Adrenal gland (tissue), 5 donors: ENCODE measurements around the gene CBLN1.

Experiments
- POLR2A ChIP-seq, 2 donors: fragments of 450-650 bp; IDR thresholded peaks; one replicate each; pipeline ENCODE4 v1.6.1; 2017; ENCODE audit warnings: antibody characterized with exemption in 2 of 2, mild to moderate bottlenecking in 2 of 2, moderate library complexity in 1 of 2
- TF ChIP-seq, protein P1 (sequence below), 6 experiments: fragments of 450-650 bp in 4 of 6; fragments of 200-600 bp in 2 of 6; sonication (generic) in 1 of 6; IDR thresholded peaks; 1 replicate in 5 of 6; 2 replicates in 1 of 6; pipeline versions ENCODE4 v1.5.1 to v1.8.0; 2016 to 2021; ENCODE audit warnings: antibody characterized with exemption in 6 of 6, mild to moderate bottlenecking in 2 of 6, moderate library complexity in 1 of 6
- donor health status: DM: no; HTN: no; CAD: no.

DNA sequence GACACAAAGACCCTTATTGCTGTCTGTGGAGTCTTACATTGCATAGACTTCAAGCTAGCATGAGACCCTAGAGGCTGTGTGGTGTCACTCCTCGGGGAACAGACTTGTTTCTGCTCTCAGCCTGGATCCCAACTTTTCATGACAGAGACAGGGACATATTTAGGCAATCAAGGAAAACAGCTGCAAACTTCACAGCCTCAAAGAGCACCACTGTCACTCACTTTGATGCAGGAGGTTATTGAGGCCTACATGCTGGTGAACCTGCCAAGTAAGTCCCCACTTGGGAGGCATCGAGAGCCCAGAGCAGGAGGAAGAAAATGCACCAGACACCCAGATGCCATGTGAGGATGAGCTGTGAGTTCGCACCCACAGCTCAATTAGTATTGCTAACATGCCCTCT, 10.3 kb downstream of the CBLN1 start:
- TF ChIP-seq, protein P1, sequence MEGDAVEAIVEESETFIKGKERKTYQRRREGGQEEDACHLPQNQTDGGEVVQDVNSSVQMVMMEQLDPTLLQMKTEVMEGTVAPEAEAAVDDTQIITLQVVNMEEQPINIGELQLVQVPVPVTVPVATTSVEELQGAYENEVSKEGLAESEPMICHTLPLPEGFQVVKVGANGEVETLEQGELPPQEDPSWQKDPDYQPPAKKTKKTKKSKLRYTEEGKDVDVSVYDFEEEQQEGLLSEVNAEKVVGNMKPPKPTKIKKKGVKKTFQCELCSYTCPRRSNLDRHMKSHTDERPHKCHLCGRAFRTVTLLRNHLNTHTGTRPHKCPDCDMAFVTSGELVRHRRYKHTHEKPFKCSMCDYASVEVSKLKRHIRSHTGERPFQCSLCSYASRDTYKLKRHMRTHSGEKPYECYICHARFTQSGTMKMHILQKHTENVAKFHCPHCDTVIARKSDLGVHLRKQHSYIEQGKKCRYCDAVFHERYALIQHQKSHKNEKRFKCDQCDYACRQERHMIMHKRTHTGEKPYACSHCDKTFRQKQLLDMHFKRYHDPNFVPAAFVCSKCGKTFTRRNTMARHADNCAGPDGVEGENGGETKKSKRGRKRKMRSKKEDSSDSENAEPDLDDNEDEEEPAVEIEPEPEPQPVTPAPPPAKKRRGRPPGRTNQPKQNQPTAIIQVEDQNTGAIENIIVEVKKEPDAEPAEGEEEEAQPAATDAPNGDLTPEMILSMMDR (IDR thresholded peaks at IDR 0.05), result no peak
- TF ChIP-seq POLR2A (IDR thresholded peaks at IDR 0.05), result no peak
